HG03025 (cell line): Measurements from ENCODE around the gene KCNAB3.

ENCODE experiments used
- ATAC-seq: cut with Tn5 transposase; IDR thresholded peaks from one replicate; pipeline ENCODE4 v1.9.1; 2021; ENCODE audit warnings: mild to moderate bottlenecking, moderate library complexity; ENCODE audit not compliant: unreplicated experiment, low FRiP score

The KCNAB3 gene

DNA sequence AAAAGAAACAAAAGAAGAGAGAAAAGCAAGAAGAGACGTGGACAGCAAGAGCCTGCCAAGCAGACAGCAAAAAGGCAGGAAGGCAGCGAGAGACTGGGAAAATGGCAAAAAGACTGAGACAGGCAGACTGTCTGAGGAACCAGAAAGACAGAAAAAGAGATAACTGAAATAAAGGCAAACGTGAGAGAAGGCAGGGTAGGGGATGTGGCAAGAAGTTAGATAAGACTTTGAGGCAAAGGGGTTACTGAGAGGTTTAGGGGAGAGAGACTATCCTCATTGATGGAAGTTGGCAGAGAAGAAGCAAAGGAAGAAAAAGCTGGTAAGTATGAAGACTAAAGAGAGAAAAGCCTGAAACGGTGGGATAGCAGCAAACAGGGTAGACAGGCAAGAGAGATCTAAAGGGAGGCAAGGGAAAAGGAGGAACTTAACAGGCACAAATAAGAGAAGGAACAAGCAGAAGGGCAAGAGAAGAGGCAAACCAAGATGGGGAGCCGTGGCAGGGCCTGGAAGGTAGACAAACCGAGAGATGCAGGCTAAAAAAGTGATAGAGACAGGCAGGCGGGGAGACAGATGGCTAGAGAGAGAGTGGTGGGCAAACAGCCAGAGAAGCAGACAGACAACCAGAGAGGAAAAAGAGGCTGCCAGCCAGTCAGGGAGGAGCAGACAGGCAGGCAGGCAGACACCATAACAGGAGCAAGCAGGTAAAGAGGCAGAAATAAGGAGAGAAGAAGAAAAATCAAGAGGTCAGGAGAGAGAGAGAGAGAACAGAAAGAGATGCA, 48.2 kb downstream of the KCNAB3 start:
- no peak for ATAC-seq

DNA sequence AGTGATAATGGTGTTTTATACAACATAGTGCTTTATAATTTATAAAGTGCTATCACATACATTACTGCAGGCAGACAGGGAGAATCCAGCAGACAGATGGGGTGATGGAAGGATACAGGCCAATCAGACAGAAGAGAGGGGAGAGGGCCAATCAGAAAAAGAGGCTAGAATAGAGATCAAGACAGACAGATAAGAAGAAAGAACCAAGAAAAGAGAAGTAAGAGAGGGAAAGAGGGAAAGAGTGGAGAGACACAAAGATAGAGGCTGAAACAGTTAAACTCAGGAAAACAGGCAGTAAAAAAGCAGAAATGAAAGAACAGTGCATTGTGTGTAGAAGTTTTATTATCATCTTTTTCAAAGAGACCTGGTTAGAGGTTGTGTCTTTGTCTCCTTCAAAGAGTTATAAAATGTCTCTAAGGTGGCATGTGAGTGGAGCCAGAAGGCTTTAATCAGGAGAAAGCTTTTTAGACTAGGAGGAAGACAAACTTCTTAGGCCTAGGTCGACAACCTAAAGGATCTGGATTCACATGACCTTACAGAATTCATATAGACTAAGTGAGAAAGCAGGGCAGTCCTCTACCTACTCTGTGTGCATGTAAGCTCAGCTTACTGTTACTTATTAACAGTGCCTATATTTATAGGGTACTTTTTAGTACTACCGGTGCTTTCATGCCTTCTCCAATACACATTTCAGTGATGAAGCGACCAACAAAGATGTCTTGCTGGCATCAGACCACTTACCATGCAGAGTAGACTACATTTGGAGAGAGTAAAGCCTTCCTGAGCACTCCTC, 49.4 kb downstream of the KCNAB3 start:
- ATAC-seq: no peak

DNA sequence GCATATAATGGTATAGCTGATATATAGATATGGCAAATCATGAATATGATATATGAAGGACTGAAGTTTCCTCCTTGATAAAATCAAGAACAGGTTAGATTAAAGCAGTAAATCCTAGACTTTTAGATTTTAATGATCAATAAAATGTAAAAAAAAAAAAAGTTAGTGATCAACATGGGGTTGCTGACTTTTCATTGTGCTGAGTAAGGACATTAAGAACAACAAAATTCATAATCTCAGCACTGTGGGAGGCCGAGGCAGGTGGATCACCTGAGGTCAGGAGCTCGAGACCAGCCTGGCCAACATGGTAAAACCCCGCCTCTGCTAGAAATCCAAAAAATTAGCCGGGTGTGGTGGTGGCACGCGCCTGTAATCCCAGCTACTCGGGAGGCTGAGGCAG, 51.4 kb downstream of the KCNAB3 start:
- no peak for ATAC-seq

DNA sequence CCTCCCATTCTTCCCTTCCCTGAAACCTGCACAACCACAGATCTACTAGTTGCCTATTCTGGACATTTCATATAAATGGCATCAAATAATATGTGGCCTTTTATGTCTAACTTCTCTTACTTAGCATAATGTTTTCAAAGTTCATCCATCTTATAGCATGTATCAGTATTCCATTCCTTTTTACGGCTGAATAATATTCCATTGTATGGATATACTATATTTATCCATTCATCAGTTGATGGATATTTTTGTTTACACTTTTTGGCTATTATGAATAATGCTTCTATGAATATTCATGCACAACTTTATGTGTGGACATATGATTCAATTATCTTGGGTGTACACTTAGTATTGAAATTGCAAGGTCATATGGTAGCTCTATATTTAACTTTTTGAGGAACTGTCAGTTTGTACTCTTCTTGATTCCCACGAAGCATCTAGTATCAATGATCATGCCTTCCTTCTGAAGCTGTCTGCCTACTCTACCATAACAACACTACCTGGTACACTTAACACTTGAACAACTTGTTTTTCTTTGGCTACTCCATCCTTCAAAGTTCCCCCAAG, 53.8 kb downstream of the KCNAB3 start:
- ATAC-seq: no peak

DNA sequence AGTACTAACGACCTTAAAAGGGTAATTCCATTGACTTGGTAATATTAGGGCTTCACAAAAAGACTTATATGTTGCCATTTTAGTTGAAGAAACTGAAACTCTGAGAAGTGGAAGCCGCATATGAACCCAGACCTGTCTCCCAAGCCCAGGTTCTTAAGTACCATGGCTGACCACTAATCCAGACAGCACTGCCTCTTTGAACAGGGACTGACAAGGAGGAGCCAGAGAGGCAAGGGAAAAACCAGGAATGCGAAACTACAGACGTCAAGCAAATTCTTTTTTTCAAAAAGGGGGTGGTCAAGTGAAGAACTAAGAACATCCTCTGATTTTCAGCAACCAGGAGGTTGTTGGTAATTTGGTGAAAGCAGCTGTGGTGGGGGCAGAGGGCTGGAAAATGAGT, 56.6 kb downstream of the KCNAB3 start:
- no peak for ATAC-seq
